ENCODE data around the gene IGFBP7.
"Not testable (repeated sequence)": the region's sequence is repeated elsewhere in the genome, so short reads cannot be mapped to it uniquely, and the experiment has no call there.

Gene IGFBP7

GRCh38 chr4:57064120-57064519 lies 46.1 kb downstream of the IGFBP7 start:
- TF ChIP-seq CTCF (IDR thresholded peaks at IDR 0.05; ENCODE audit: borderline replicate concordance, control extremely low read depth, extremely low read depth, insufficient read depth, missing control alignments), result no peak
- in situ Hi-C loops (cut with MboI; ENCODE audit: low sequenced_read_pairs, unreplicated experiment), result no loop called here
- DNase-seq (ENCODE audit: low spot score), result no peak

- in situ Hi-C loops (cut with MboI; ENCODE audit: low sequenced_read_pairs, unreplicated experiment), result no loop called here
- no peak for DNase-seq (ENCODE audit: low spot score)
- TF ChIP-seq CTCF (IDR thresholded peaks at IDR 0.05; ENCODE audit: borderline replicate concordance, control extremely low read depth, extremely low read depth, insufficient read depth, missing control alignments), result no peak
These were observed 46.7 kb downstream of the IGFBP7 start for GRCh38 chr4:57063518-57063917.

- in situ Hi-C loops (cut with MboI; ENCODE audit: low sequenced_read_pairs, unreplicated experiment), result no loop called here
- no peak for DNase-seq (ENCODE audit: low spot score)
- no peak for TF ChIP-seq CTCF (IDR thresholded peaks at IDR 0.05; ENCODE audit: borderline replicate concordance, control extremely low read depth, extremely low read depth, insufficient read depth, missing control alignments)
These were observed 48.8 kb downstream of the IGFBP7 start for GRCh38 chr4:57061395-57061794.

GRCh38 chr4:57060717-57061067 lies 49.5 kb downstream of the IGFBP7 start:
- DNase-seq (ENCODE audit: low spot score); in situ Hi-C loops (cut with MboI; ENCODE audit: low sequenced_read_pairs, unreplicated experiment): not testable (repeated sequence)

- in situ Hi-C loops (cut with MboI; ENCODE audit: low sequenced_read_pairs, unreplicated experiment), result no loop called here
- DNase-seq (ENCODE audit: low spot score), result no peak
- TF ChIP-seq CTCF (IDR thresholded peaks at IDR 0.05; ENCODE audit: borderline replicate concordance, control extremely low read depth, extremely low read depth, insufficient read depth, missing control alignments), result no peak
These were observed 50.1 kb downstream of the IGFBP7 start for GRCh38 chr4:57059890-57060716.

- TF ChIP-seq CTCF (IDR thresholded peaks at IDR 0.05; ENCODE audit: borderline replicate concordance, control extremely low read depth, extremely low read depth, insufficient read depth, missing control alignments), result no peak
- in situ Hi-C loops (cut with MboI; ENCODE audit: low sequenced_read_pairs, unreplicated experiment), result no loop called here
- no peak for DNase-seq (ENCODE audit: low spot score)
These were observed 54.3 kb downstream of the IGFBP7 start for GRCh38 chr4:57055886-57056285.

GRCh38 chr4:57053508-57053907 lies 56.7 kb downstream of the IGFBP7 start:
- no peak for DNase-seq (ENCODE audit: low spot score)
- in situ Hi-C loops (cut with MboI; ENCODE audit: low sequenced_read_pairs, unreplicated experiment), result no loop called here
- TF ChIP-seq CTCF (IDR thresholded peaks at IDR 0.05; ENCODE audit: borderline replicate concordance, control extremely low read depth, extremely low read depth, insufficient read depth, missing control alignments), result no peak

Data from GM13976 (cell line).